ENCODE measurements around the gene IPO7. TPM values are rescaled to one million over a fixed set of nuclear protein-coding genes. Genes with fewer than 3 reads are reported as not detected.
A peak's percentile ranks its signal among the peaks of the same experiment; 100 is the strongest.

IPO7 gene
- total RNA-seq, 1 experiment from 2014 or later = 273 TPM

DNA sequence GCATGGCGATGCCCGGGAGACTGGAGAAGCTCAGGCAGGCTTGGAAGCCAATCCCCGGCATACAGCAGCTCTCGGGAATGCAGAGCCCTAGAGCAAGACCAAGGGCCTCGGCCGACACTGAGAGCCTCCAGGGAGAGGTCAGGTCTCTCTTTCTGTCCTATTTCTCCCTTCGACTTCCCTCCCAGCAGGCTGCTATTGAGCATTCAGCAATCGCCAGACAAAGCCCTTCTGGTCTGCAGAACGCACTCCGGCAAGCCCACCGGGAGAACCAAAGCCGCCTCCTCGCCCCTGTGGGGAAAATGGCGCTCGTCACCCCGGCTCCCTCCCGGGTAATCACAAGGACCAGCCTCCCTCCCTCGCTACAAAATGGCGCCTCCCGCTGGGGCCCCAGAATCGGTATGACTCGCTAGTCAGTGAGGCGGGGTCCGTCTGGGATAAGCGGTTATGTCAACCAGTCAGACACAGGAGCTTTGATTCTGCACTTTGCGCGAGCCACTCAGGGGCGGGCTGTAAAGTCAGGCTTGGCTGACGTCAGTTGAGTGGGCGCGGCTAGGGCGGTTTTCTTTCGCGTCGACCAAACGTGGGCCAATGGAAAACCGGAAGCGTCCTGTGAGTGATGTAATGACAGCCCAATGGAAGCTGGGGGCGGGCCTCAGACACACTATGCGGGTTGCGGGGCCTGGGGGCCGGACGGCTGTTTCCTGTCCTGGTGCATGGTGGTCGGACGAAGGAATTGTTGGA is 76.0 kb downstream of the IPO7 start, which contains the start of gene ZNF143:
ZNF143 (plus strand) TSS at position 691 of the 741 bp plus-strand sequence. CDS start 10,297 bp downstream, outside the sequence.
- in situ Hi-C loops (cut with HindIII; ENCODE audit: low pct_unique_long_range_greater_than_20kb, low sequenced_read_pairs) = no loop called here
- ChIA-PET POLR2A (interaction anchor here (0.6 to 1.9 kb wide), 20 partner anchors 10 to 1400 kb away, joined by 3 to 18 read pairs (median 4); partner anchors contain the start of gene WEE1), CTCF (interaction anchor here (1.3 kb wide), 1 partner anchor 46 kb away, joined by 7 read pairs; no protein-coding TSS in a partner anchor)
- H3K27ac ChIP-seq (ENCODE audit: low read length) = peak within 1 kb of the TSS; percentile 100
- ATAC-seq (peak; percentile 95), DNase-seq (ENCODE audit: low read depth, low spot score) (peak; percentile 100)
- peak within 1 kb of the TSS; percentile 94 for H3K4me3 ChIP-seq (ENCODE audit: low read depth in 2 of 2, low read length in 2 of 2)
- H3K9me3 ChIP-seq (ENCODE audit: control insufficient read depth, insufficient read depth, low read depth, low read length) = no peaks in the 10 kb centered on the region
- BruUV-seq (replicated peaks) = no TSS peak
- peaks cover 23% of the 10 kb centered on the region for H3K4me1 ChIP-seq (ENCODE audit: control insufficient read depth, insufficient read depth, low read length)
- intact Hi-C loops (cut with micrococcal nuclease; ENCODE audit: unreplicated experiment) = loop anchor here (5.0 kb wide), 1 partner anchor 107 kb away; no protein-coding TSS in a partner anchor
- no peaks in the 10 kb centered on the region; the same call in 1 of the 2 replicates for H3K36me3 ChIP-seq (ENCODE audit: control insufficient read depth, insufficient read depth, low read length)
- no peaks in the 10 kb centered on the region for H3K27me3 ChIP-seq (ENCODE audit: control insufficient read depth, insufficient read depth, low read length)
- TF ChIP-seq TCF7L2 (IDR thresholded peaks at IDR 0.05; ENCODE audit: low read depth, low read length) (peak; percentile 96), SIN3A (IDR thresholded peaks at IDR 0.05; ENCODE audit: borderline replicate concordance, insufficient read depth, low read depth, low read length) (peak; percentile 89), POLR2AphosphoS5 (IDR thresholded peaks at IDR 0.05; ENCODE audit: low read depth, low read length) (peak; percentile 34)
- TF ChIP-seq, protein P1, sequence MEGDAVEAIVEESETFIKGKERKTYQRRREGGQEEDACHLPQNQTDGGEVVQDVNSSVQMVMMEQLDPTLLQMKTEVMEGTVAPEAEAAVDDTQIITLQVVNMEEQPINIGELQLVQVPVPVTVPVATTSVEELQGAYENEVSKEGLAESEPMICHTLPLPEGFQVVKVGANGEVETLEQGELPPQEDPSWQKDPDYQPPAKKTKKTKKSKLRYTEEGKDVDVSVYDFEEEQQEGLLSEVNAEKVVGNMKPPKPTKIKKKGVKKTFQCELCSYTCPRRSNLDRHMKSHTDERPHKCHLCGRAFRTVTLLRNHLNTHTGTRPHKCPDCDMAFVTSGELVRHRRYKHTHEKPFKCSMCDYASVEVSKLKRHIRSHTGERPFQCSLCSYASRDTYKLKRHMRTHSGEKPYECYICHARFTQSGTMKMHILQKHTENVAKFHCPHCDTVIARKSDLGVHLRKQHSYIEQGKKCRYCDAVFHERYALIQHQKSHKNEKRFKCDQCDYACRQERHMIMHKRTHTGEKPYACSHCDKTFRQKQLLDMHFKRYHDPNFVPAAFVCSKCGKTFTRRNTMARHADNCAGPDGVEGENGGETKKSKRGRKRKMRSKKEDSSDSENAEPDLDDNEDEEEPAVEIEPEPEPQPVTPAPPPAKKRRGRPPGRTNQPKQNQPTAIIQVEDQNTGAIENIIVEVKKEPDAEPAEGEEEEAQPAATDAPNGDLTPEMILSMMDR (IDR thresholded peaks at IDR 0.05) = no peak
- TF ChIP-seq, protein P2, sequence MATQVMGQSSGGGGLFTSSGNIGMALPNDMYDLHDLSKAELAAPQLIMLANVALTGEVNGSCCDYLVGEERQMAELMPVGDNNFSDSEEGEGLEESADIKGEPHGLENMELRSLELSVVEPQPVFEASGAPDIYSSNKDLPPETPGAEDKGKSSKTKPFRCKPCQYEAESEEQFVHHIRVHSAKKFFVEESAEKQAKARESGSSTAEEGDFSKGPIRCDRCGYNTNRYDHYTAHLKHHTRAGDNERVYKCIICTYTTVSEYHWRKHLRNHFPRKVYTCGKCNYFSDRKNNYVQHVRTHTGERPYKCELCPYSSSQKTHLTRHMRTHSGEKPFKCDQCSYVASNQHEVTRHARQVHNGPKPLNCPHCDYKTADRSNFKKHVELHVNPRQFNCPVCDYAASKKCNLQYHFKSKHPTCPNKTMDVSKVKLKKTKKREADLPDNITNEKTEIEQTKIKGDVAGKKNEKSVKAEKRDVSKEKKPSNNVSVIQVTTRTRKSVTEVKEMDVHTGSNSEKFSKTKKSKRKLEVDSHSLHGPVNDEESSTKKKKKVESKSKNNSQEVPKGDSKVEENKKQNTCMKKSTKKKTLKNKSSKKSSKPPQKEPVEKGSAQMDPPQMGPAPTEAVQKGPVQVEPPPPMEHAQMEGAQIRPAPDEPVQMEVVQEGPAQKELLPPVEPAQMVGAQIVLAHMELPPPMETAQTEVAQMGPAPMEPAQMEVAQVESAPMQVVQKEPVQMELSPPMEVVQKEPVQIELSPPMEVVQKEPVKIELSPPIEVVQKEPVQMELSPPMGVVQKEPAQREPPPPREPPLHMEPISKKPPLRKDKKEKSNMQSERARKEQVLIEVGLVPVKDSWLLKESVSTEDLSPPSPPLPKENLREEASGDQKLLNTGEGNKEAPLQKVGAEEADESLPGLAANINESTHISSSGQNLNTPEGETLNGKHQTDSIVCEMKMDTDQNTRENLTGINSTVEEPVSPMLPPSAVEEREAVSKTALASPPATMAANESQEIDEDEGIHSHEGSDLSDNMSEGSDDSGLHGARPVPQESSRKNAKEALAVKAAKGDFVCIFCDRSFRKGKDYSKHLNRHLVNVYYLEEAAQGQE (IDR thresholded peaks at IDR 0.05; ENCODE audit: insufficient read depth in 1 of 2, low read depth in 2 of 2, low read length in 1 of 2) = peak in 1 of 2 experiments; percentile 46; a peak in 1 of 4 replicates

DNA sequence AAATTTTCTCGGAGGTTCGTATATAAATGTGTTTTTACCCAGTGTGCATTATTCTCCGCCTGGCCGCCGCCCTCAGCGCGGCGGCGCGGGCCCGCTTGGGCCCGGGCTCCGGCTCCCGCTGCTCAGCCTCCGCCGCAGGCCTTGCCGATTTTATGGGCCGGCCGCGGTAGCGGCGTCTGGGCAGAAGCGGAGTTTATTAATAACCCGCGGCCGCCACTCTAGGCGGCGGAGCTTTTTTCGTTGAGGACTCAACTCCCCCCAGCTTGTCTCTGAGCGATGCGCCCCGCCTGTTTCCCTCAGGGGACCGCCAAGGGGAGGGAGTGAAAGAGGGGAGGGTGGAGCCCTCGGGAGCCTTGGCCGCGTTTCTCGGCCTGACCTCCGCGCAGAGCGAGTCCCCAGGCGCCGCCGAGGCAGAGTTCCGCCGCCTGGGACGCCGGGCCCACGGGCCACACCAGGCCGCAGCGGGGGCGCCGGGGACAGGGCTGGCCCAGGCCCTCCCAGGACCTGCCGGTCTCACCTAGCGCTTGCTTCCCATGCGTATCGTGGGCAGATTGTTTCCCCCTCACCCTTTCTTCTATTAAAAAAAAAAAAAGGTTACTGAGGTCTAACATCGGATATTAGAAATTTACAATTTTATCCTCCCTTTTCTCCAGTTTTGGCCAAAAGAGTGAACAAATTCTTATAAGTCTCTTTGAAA is 76.8 kb downstream of the IPO7 start:
- ChIA-PET POLR2A (interaction anchor here (0.6 to 1.9 kb wide), 17 partner anchors 11 to 1343 kb away, joined by 3 to 18 read pairs (median 4); partner anchors contain the start of gene WEE1), CTCF (interaction anchor here (1.3 kb wide), 1 partner anchor 45 kb away, joined by 7 read pairs; no protein-coding TSS in a partner anchor)
- Histone ChIP-seq H3K4me1 (ENCODE audit: control insufficient read depth, insufficient read depth, low read length) (peaks cover 23% of the 10 kb centered on the region), H3K9me3 (ENCODE audit: control insufficient read depth, insufficient read depth, low read depth, low read length) (no peaks in the 10 kb centered on the region), H3K27ac (ENCODE audit: low read length) (peak overlapping the region; percentile 98), H3K4me3 (ENCODE audit: low read depth in 2 of 2, low read length in 2 of 2) (peak overlapping the region; percentile 67 to 80), H3K27me3 (ENCODE audit: control insufficient read depth, insufficient read depth, low read length) (no peaks in the 10 kb centered on the region), H3K36me3 (ENCODE audit: control insufficient read depth, insufficient read depth, low read length) (no peaks in the 10 kb centered on the region; the same call in 1 of the 2 replicates)
- in situ Hi-C loops (cut with HindIII; ENCODE audit: low pct_unique_long_range_greater_than_20kb, low sequenced_read_pairs) (no loop called here), intact Hi-C loops (cut with micrococcal nuclease; ENCODE audit: unreplicated experiment) (loop anchor here (5.0 kb wide), 1 partner anchor 106 kb away; no protein-coding TSS in a partner anchor)
- no TSS peak for BruUV-seq (replicated peaks)
- ATAC-seq (peak; percentile 75), DNase-seq (ENCODE audit: low read depth, low spot score) (no peak)
- no peak; the same call in 1 of the 2 replicates for TF ChIP-seq TCF7L2 (IDR thresholded peaks at IDR 0.05; ENCODE audit: low read depth, low read length)
- peak; percentile 90; the same call in 1 of the 2 replicates for TF ChIP-seq SIN3A (IDR thresholded peaks at IDR 0.05; ENCODE audit: borderline replicate concordance, insufficient read depth, low read depth, low read length)
- peak; percentile 99 for TF ChIP-seq POLR2AphosphoS5 (IDR thresholded peaks at IDR 0.05; ENCODE audit: low read depth, low read length)
- TF ChIP-seq, protein P1 (IDR thresholded peaks at IDR 0.05) = no peak
- TF ChIP-seq, protein P2 (IDR thresholded peaks at IDR 0.05; ENCODE audit: insufficient read depth in 1 of 2, low read depth in 2 of 2, low read length in 1 of 2) = peak in 1 of 2 experiments; percentile 13; a peak in 1 of 4 replicates
